ENCODE measurements around the gene CCL22. TPM values are rescaled to one million over a fixed set of nuclear protein-coding genes. Genes with fewer than 3 reads are reported as not detected.

The CCL22 gene, protein sequence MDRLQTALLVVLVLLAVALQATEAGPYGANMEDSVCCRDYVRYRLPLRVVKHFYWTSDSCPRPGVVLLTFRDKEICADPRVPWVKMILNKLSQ
- total RNA-seq = under 1 TPM in 1 of 4 donors, not detected in 3; 0.11 TPM
- not detected for polyA plus RNA-seq
- long read RNA-seq, donor 1 = 0 reads
- long read RNA-seq, donor 2 = 0 reads
- long read RNA-seq, donor 3 = 0 reads
- long read RNA-seq, donor 4 = 0 reads

DNA sequence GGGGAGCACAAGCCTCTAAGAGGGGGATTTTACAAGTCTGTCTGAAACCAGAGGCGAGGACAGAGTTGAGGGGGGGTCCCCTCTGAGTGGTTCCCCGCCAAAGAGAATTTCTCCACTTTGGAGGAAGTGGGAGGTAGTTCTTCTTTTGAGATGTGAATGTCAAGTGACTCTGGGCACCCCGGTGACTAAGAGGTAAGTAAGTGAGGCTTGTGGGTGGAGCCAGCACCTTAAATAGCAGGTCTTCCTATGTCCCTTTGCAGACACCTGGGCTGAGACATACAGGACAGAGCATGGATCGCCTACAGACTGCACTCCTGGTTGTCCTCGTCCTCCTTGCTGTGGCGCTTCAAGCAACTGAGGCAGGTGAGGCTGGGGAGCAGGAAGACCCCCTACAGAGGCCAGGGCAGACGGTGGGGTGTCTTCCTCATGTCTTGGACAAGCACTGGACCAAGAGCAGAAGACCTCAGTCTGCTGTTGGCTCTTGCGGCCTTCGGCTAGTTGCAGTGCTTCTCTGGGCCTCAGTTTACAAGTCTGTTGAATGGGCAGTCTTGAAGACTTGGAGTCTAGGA, at the start of gene CCL22:
TSS of gene CCL22 (plus strand) at position 257 of the 569 bp plus-strand sequence. CDS start at position 291, 34 bp downstream.
- ATAC-seq (no peak), DNase-seq (no peak)
- H3K9me3 ChIP-seq (ENCODE audit: control insufficient read depth, low read length) = no peaks in the 10 kb centered on the region
- WGBS = 85% methylated on average over 9 of the region's 9 CpGs
- H3K4me3 ChIP-seq (ENCODE audit: low read length) = no peak within 1 kb of the TSS
- H3K4me1 ChIP-seq (ENCODE audit: control insufficient read depth, insufficient read depth, low read length) = no peaks in the 10 kb centered on the region
- intact Hi-C loops (cut with DNase I) = no loop called here
- no peaks in the 10 kb centered on the region for H3K27me3 ChIP-seq (ENCODE audit: control insufficient read depth, insufficient read depth)
- H3K27ac ChIP-seq (ENCODE audit: low read length) = no peak within 1 kb of the TSS

DNA sequence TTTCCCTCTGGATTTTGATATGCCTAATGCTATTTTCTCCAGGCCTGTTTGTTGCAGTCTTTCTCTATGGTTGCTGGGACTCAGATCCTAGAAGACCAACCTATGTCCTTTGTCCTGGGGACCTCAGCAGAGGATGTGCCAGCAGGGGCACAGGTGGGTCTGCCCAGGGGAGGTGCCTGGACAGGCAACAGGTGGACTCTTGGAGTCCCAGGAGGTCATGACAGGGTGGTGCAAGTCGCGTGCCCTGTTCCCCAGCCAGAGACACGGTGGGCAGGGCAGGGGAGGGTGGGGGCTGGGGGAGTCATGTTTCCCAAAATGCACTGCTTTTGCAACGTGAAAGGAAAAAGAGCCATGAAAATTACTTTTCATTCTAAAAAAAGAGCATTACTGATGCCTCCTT, 47.8 kb upstream of the CCL22 start:
- DNase-seq (no peak), ATAC-seq (peak; percentile 20 to 53)
- intact Hi-C loops (cut with DNase I) = no loop called here
- WGBS = 24% methylated on average over 4 of the region's 4 CpGs
- H3K9me3 ChIP-seq (ENCODE audit: control insufficient read depth, low read length) = no peaks in the 10 kb centered on the region
- no peak overlapping the region for H3K4me3 ChIP-seq (ENCODE audit: low read length)
- no peak overlapping the region for H3K27ac ChIP-seq (ENCODE audit: low read length)
- no peaks in the 10 kb centered on the region for H3K27me3 ChIP-seq (ENCODE audit: control insufficient read depth, insufficient read depth)
- H3K4me1 ChIP-seq (ENCODE audit: control insufficient read depth, insufficient read depth, low read length) = no peaks in the 10 kb centered on the region

DNA sequence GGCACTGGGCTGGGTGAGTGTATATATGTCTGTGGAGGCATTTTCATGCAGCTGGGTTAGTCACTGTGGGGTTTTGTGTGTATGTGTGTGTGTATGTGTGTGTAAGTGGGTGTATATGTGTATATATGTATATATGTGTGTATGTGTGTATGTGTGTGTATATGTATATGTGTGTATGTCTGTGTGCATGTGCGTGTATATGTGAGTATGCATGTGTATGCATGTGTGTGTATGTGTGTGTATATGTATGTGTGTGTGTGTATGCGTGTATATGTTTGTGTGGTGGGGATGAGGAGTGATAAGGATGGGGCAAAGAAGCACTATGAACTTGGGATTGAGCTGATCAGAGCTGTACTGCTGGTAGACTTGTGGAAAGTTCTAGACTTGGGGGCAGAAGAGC, 45.1 kb upstream of the CCL22 start:
- intact Hi-C loops (cut with DNase I) = no loop called here
- Histone ChIP-seq H3K27ac (ENCODE audit: low read length) (no peak overlapping the region), H3K4me3 (ENCODE audit: low read length) (no peak overlapping the region), H3K4me1 (ENCODE audit: control insufficient read depth, insufficient read depth, low read length) (peaks cover 9% of the 10 kb centered on the region), H3K9me3 (ENCODE audit: control insufficient read depth, low read length) (no peaks in the 10 kb centered on the region), H3K27me3 (ENCODE audit: control insufficient read depth, insufficient read depth) (no peaks in the 10 kb centered on the region)
- ATAC-seq = no peak
- WGBS = 91% methylated on average over 2 of the region's 2 CpGs
- no peak for DNase-seq

DNA sequence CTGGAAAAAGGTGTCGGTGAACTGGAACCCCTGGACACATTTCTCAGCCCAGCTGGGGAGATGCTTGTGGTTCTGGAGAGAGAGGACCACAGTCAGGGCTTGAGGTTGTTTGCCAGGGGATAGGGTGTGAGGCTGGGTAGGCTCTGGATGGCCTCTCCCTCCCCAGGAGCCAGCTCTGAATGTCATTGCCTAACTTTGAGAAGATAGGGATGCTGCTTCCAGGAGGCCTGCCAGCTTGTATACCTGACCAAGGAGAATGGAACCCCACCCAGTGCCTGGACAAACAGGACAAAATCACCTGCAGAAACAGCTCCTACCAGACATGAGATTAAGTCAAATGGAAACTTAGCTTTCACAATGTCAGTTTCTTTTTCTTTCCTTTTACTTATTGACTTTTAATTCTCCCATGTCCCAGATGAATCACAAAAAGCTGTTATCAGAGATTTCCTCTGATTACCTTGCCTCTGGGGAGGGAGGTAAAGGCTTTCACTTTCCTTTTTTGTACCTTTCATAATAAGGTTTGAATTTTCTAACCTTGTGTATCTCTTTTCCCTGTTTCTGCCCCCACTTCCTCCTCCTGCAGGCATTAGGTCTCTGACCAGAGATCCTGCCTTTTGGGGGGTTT, 44.3 kb upstream of the CCL22 start:
- 59% methylated on average over 1 of the region's 1 CpG for WGBS
- no peak for DNase-seq
- ATAC-seq = no peak
- intact Hi-C loops (cut with DNase I) = no loop called here
- Histone ChIP-seq H3K9me3 (ENCODE audit: control insufficient read depth, low read length) (no peaks in the 10 kb centered on the region), H3K27ac (ENCODE audit: low read length) (no peak overlapping the region), H3K4me1 (ENCODE audit: control insufficient read depth, insufficient read depth, low read length) (peaks cover 9% of the 10 kb centered on the region), H3K4me3 (ENCODE audit: low read length) (no peak overlapping the region), H3K27me3 (ENCODE audit: control insufficient read depth, insufficient read depth) (no peaks in the 10 kb centered on the region)

DNA sequence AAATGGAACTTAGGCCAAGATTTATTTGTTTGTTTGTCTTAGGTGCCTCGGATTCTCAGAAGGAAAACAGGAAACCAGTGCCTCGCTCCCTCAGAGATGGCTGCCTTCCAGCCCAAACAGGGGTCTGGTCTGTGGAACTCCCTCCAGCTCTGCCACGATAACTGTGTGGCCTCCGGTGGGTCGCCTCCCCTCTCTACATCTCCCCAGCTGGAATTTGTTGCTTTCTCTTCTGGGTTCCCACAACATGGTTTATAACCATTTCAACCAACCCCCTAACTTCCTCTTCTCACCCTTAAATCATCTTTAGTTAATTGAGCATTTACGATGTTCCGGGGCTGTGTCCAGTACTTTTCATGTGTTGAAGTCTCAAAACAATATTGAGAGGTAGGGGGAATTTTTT, 43.2 kb upstream of the CCL22 start:
- H3K4me3 ChIP-seq (ENCODE audit: low read length) = no peak overlapping the region
- no peaks in the 10 kb centered on the region for H3K27me3 ChIP-seq (ENCODE audit: control insufficient read depth, insufficient read depth)
- H3K9me3 ChIP-seq (ENCODE audit: control insufficient read depth, low read length) = no peaks in the 10 kb centered on the region
- intact Hi-C loops (cut with DNase I) = no loop called here
- ATAC-seq = no peak
- WGBS = 43% methylated on average over 7 of the region's 7 CpGs
- no peak for DNase-seq
- H3K4me1 ChIP-seq (ENCODE audit: control insufficient read depth, insufficient read depth, low read length) = peaks cover 9% of the 10 kb centered on the region
- H3K27ac ChIP-seq (ENCODE audit: low read length) = no peak overlapping the region

DNA sequence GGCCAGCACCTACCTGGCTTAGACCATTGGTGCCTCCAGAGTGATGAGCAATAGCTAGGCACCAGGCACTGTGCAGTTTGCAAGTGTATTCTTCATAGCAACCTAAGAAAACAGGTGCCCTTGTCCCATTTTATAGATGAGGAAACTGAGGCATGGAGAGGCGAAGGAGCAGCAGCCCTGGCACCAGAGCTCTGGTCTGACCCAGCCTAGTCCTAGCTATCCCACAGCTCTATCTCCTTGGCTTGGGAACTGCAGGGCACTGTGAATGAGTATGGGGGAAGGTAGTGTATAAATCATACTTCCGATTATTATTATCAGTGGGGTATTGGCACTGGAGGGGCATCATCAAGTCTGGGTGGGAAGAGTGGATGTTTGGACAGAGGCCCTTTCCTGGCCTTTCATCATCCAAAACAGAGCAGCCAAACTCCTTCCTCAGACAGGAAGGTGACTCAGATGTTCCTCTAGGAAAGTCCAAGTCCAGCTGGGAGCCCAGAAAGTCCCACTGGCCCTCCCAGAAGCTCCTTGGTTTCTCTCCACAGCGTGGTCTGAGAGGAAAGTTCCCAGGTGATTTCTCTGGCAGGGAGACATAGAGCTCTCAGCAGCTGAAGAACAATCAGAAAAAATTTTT, 42.1 kb upstream of the CCL22 start:
- 56% methylated on average over 3 of the region's 3 CpGs for WGBS

DNA sequence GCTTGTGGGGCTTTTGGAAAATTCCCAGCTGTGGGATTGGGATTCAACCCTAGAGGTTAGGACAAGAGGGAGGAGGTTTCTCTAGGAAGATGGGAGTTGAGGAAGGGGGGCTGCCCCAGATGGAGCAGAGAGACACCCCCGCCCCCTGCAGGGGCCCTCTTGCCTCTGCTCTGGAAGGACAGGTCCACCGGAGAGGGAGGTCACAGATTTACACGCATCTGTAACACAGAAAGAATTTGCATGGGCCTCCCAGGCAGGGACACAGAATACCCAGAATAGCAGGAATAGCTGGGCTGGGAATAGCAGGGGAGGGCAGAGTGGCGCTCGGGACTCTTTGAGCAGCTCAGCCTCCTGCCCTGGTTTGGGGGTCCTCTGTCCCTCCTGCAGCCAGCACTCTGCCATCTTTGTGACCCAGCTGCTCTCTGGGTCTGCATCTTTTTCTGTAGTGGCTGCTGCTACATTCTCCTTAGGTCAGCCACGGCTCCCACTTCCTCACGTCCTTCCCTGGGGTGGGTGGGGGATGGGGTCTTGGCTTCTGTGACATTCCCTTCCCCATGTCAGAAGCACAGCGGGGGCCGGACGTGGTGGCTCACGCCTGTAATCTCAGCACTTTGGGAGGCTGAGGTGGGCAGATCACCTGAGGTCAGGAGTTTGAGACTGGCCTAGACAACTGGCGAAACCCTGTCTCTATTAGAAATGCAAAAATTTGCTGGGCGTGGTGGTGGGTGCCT, 40.2 kb upstream of the CCL22 start:
- intact Hi-C loops (cut with DNase I) = no loop called here
- no peaks in the 10 kb centered on the region for H3K9me3 ChIP-seq (ENCODE audit: control insufficient read depth, low read length)
- H3K4me1 ChIP-seq (ENCODE audit: control insufficient read depth, insufficient read depth, low read length) = peaks cover 9% of the 10 kb centered on the region
- H3K27me3 ChIP-seq (ENCODE audit: control insufficient read depth, insufficient read depth) = no peaks in the 10 kb centered on the region
- H3K4me3 ChIP-seq (ENCODE audit: low read length) = no peak overlapping the region
- ATAC-seq (peak in 1 of 2 donors; percentile 28), DNase-seq (no peak)
- WGBS = 53% methylated on average over 13 of the region's 13 CpGs
- H3K27ac ChIP-seq (ENCODE audit: low read length) = no peak overlapping the region

More for the DNA sequence above, 42.1 kb upstream of the CCL22 start:
- no peak overlapping the region for H3K4me3 ChIP-seq (ENCODE audit: low read length)
- ATAC-seq = peak; percentile 83 to 92
- H3K27ac ChIP-seq (ENCODE audit: low read length) = peak overlapping the region; percentile 84
- no peaks in the 10 kb centered on the region for H3K9me3 ChIP-seq (ENCODE audit: control insufficient read depth, low read length)
- intact Hi-C loops (cut with DNase I) = no loop called here
- peak in 1 of 3 donors; percentile 65 for DNase-seq
- peaks cover 9% of the 10 kb centered on the region for H3K4me1 ChIP-seq (ENCODE audit: control insufficient read depth, insufficient read depth, low read length)
- no peaks in the 10 kb centered on the region for H3K27me3 ChIP-seq (ENCODE audit: control insufficient read depth, insufficient read depth)

DNA sequence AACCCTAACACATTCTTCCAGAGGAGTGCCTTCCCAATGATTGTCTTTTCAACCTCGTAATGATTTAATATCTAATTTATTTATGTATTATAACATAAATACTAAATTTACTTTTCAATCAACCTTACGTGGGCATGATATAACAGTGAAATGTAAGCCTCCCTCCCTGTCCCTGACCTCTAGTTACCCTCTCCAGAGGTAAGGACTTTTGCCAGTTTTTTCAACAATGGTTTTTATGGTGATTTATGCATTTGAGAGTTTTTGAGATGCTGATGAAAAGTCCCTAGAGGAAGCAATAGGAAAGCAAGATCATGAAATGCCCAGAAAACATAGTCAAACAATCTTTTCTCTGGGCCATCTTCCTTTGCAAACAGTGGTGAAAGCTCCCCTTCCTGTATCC, 38.9 kb upstream of the CCL22 start:
- WGBS = 74% methylated on average over 2 of the region's 2 CpGs

DNA sequence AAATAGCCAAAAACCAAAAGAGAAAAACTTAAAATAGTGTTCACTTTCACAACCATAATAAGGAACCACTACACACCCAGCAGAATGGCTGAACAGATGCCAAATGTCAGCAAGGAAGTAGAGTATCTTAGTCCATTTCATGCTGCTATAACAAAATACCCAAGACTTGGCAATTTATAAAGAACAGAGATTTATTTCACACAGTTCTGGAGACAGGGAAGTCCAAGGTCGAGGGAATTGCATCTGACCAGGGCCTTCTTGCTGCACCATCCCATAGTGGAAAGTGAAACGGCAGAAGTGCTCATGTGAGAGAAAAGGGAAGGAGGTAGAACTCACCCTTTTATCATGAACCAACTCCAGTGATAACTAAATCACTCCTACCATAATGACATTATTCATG, 33.8 kb upstream of the CCL22 start:
- no peaks in the 10 kb centered on the region for H3K4me1 ChIP-seq (ENCODE audit: control insufficient read depth, insufficient read depth, low read length)
- no peak for DNase-seq
- no peak overlapping the region for H3K4me3 ChIP-seq (ENCODE audit: low read length)
- 64% methylated on average over 2 of the region's 2 CpGs for WGBS
- ATAC-seq = no peak
- no peaks in the 10 kb centered on the region for H3K27me3 ChIP-seq (ENCODE audit: control insufficient read depth, insufficient read depth)
- intact Hi-C loops (cut with DNase I) = no loop called here
- H3K9me3 ChIP-seq (ENCODE audit: control insufficient read depth, low read length) = no peaks in the 10 kb centered on the region
- H3K27ac ChIP-seq (ENCODE audit: low read length) = no peak overlapping the region

More for the DNA sequence above, 38.9 kb upstream of the CCL22 start:
- DNase-seq (no peak), ATAC-seq (no peak)
- Histone ChIP-seq H3K4me1 (ENCODE audit: control insufficient read depth, insufficient read depth, low read length) (peaks cover 9% of the 10 kb centered on the region), H3K27ac (ENCODE audit: low read length) (no peak overlapping the region), H3K9me3 (ENCODE audit: control insufficient read depth, low read length) (no peaks in the 10 kb centered on the region), H3K27me3 (ENCODE audit: control insufficient read depth, insufficient read depth) (no peaks in the 10 kb centered on the region), H3K4me3 (ENCODE audit: low read length) (no peak overlapping the region)
- intact Hi-C loops (cut with DNase I) = no loop called here

DNA sequence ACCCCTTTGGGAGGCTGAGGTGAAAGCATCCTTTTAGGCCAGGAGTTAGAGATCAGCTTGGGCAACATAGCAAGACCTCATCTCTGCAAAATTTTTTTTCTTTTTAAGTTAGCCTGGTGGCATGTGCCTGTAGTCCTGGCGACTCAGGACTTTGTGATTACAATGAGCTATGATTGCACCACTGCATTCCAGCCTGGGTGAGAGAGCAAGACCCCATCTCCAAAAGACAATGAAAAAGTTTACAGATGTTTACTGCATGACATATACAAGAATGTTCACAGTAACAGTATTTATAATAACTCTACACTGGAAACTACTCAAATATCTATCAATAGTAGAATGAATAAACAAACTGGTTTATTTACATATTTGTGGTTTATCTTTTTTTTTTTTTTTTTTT, 33.1 kb upstream of the CCL22 start:
- DNase-seq = no peak

More for the DNA sequence above, 33.1 kb upstream of the CCL22 start:
- Histone ChIP-seq H3K4me3 (ENCODE audit: low read length) (no peak overlapping the region), H3K4me1 (ENCODE audit: control insufficient read depth, insufficient read depth, low read length) (no peaks in the 10 kb centered on the region), H3K27me3 (ENCODE audit: control insufficient read depth, insufficient read depth) (no peaks in the 10 kb centered on the region), H3K27ac (ENCODE audit: low read length) (no peak overlapping the region), H3K9me3 (ENCODE audit: control insufficient read depth, low read length) (no peaks in the 10 kb centered on the region)
- intact Hi-C loops (cut with DNase I) = no loop called here
- ATAC-seq = no peak
- WGBS = 81% methylated on average over 1 of the region's 1 CpG

Data from right cardiac atrium (tissue), 5 donors.